OCI-LY1 (cell line): ENCODE data around the gene CASS4.
"Not testable (repeated sequence)": the region's sequence is repeated elsewhere in the genome, so short reads cannot be mapped to it uniquely, and the experiment has no call there.

Source experiments
- H2AFZ ChIP-seq: fragments of 200-600 bp; sonication (generic), shearing (Covaris generic); 2 replicates; pipeline ENCODE4 v1.6.0; 2014; ENCODE audit warnings: antibody characterized with exemption, mild to moderate bottlenecking, low read length
- H3F3A ChIP-seq: fragments of 200-600 bp; sonication (generic), shearing (Covaris generic); 2 replicates; pipeline ENCODE4 v1.6.0; 2014; ENCODE audit warnings: mild to moderate bottlenecking, antibody characterized with exemption, low read length, moderate library complexity; ENCODE audit not compliant: insufficient read depth
- H3K27ac ChIP-seq: fragments of 200-600 bp; sonication (generic); 2 replicates; pipeline ENCODE4 v1.5.1; 2014; ENCODE audit warnings: low read length, mixed run types, mild to moderate bottlenecking, low read depth; ENCODE audit not compliant: poor library complexity, severe bottlenecking
- H3K27me3 ChIP-seq: fragments of 200-600 bp; sonication (generic); 2 replicates; pipeline ENCODE4 v1.6.0; 2014; ENCODE audit warnings: antibody characterized with exemption, mild to moderate bottlenecking, low read length, moderate library complexity; ENCODE audit not compliant: insufficient read depth
- H3K36me3 ChIP-seq: fragments of 200-600 bp; sonication (generic); 2 replicates; pipeline ENCODE4 v1.6.1; 2014; ENCODE audit warnings: mild to moderate bottlenecking, antibody characterized with exemption, low read length, moderate library complexity, mixed read lengths; ENCODE audit not compliant: insufficient read depth
- H3K4me1 ChIP-seq: fragments of 200-600 bp; sonication (generic); 2 replicates; pipeline ENCODE4 v1.5.1; 2014; ENCODE audit warnings: mild to moderate bottlenecking, low read length, moderate library complexity; ENCODE audit not compliant: insufficient read depth, severe bottlenecking
- H3K4me2 ChIP-seq: fragments of 200-600 bp; sonication (generic), shearing (Covaris generic); 2 replicates; pipeline ENCODE4 v1.6.1; 2014; ENCODE audit warnings: low read length
- H3K4me3 ChIP-seq: fragments of 200-600 bp; sonication (generic); 2 replicates; pipeline ENCODE4 v1.5.1; 2014; ENCODE audit warnings: low read length, low read depth, mild to moderate bottlenecking, mixed read lengths; ENCODE audit not compliant: poor library complexity, severe bottlenecking
- H3K79me2 ChIP-seq: fragments of 200-600 bp; shearing (Covaris generic); 2 replicates; pipeline ENCODE4 v1.6.1; 2016; ENCODE audit warnings: mixed run types, low read length, mixed read lengths; ENCODE audit not compliant: insufficient read depth
- H3K9ac ChIP-seq: fragments of 200-600 bp; sonication (generic), shearing (Covaris generic); 2 replicates; pipeline ENCODE4 v1.6.1; 2014; ENCODE audit warnings: mild to moderate bottlenecking, low read length, mixed read lengths
- H3K9me2 ChIP-seq: fragments of 200-600 bp; sonication (generic), shearing (Covaris generic); 2 replicates; pipeline ENCODE4 v1.6.1; 2014; ENCODE audit warnings: low read depth, mild to moderate bottlenecking, low read length, mixed read lengths
- H3K9me3 ChIP-seq: fragments of 200-600 bp; shearing (Covaris generic); 2 replicates; pipeline ENCODE4 v1.6.1; 2014; ENCODE audit warnings: low read length, mixed read lengths
- H4K20me1 ChIP-seq: fragments of 200-600 bp; sonication (generic), shearing (Covaris generic); 2 replicates; pipeline ENCODE4 v1.6.0; 2016; ENCODE audit warnings: mild to moderate bottlenecking, low read length; ENCODE audit not compliant: insufficient read depth
- CTCF ChIP-seq: fragments of 200-600 bp; sonication (generic), shearing (Covaris generic); IDR thresholded peaks from 2 replicates; pipeline ENCODE4 v1.5.1; 2017; ENCODE audit warnings: mild to moderate bottlenecking, antibody characterized with exemption, low read length, moderate library complexity, mixed read lengths
- EZH2 ChIP-seq: fragments of 200-600 bp; sonication (generic), shearing (Covaris generic); IDR thresholded peaks from 2 replicates; pipeline ENCODE4 v1.8.0; 2017; ENCODE audit warnings: borderline replicate concordance, mixed run types, mild to moderate bottlenecking, antibody characterized with exemption, low read length, moderate library complexity, mixed read lengths

CASS4 gene

DNA sequence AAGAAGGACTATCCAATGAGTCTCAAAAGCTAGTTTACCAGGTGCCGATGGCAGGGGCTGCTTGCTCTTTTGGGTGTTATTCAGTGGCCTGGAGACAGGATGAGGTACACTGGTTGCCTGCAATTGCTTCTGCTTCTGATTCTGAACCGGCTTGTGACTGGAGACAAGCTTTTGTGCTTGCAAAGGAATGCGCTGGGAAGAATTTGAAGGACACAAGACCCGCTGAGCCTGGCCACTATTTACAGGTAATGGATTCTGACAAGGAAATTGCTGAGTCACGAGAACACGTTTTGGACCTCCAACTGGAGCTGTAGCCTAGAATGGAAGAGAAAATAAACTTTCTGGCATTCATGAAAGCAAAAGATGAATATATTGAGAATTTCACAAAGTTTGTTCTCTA, 25.8 kb upstream of the CASS4 start:
- H3K9ac ChIP-seq, result no peak overlapping the region
- H3K36me3 ChIP-seq, result peaks cover 94% of the 10 kb centered on the region
- no peak overlapping the region for H3K27ac ChIP-seq
- H4K20me1 ChIP-seq, result no peaks in the 10 kb centered on the region
- no peaks in the 10 kb centered on the region for H3K9me2 ChIP-seq
- no peaks in the 10 kb centered on the region for H3K9me3 ChIP-seq
- no peak overlapping the region for H3K4me2 ChIP-seq
- H3F3A ChIP-seq, result no peaks in the 10 kb centered on the region
- H3K79me2 ChIP-seq, result peaks cover 25% of the 10 kb centered on the region
- no peak overlapping the region for H2AFZ ChIP-seq
- H3K4me3 ChIP-seq, result no peak overlapping the region
- no peak for TF ChIP-seq EZH2
- no peak for TF ChIP-seq CTCF
- no peaks in the 10 kb centered on the region for H3K27me3 ChIP-seq
- H3K4me1 ChIP-seq, result peaks cover 14% of the 10 kb centered on the region

DNA sequence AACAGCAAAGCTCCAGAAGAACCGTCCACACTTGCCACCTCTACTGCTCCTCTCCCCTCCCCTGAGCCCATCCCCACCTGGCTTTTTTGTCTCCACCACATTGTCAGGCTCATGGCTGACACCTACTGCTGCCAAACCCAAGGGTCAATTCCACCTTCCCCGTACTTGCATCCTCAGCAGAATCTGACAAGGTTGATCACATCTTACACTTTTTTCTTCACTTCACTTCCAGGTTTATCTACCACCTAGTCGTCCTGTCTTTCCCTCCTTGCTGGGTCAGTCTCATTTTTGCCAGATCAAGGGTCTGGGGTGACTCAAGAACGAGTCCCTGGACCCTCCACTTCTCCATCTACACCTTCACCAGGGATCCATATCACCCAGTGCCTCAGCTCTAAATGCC, 23.2 kb upstream of the CASS4 start:
- no peaks in the 10 kb centered on the region for H3K27me3 ChIP-seq
- TF ChIP-seq EZH2 (no peak), CTCF (no peak)
- H2AFZ ChIP-seq, result no peak overlapping the region
- no peaks in the 10 kb centered on the region for H3K9me2 ChIP-seq
- no peak overlapping the region for H3K27ac ChIP-seq
- H3K4me1 ChIP-seq, result peaks cover 21% of the 10 kb centered on the region
- H3K9me3 ChIP-seq, result no peaks in the 10 kb centered on the region
- no peak overlapping the region for H3K9ac ChIP-seq
- peaks cover 69% of the 10 kb centered on the region for H3K36me3 ChIP-seq
- no peak overlapping the region for H3K4me2 ChIP-seq
- H3K4me3 ChIP-seq, result no peak overlapping the region
- H3K79me2 ChIP-seq, result peaks cover 43% of the 10 kb centered on the region
- H3F3A ChIP-seq, result no peaks in the 10 kb centered on the region
- H4K20me1 ChIP-seq, result no peaks in the 10 kb centered on the region

DNA sequence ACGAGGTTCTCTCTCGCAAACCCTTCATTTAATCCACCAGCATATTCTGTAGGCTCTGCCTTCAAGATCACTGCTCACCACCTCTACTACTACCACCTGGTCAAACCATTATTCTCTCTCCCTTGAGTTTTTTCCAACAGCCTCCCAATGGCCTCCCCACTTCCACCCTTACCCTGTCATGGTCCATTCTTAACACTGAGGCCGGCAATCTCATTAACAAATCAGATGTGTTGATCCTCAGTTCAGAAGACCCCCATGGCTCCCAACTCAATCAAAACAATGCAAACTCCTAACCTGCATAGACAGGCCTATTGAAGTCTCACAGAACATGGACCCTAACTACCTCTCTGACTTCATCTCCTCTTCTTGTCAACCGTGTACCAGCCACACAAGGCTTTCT, 22.3 kb upstream of the CASS4 start:
- no peaks in the 10 kb centered on the region for H3K9me3 ChIP-seq
- peaks cover 29% of the 10 kb centered on the region for H3K4me1 ChIP-seq
- no peaks in the 10 kb centered on the region for H4K20me1 ChIP-seq
- H3K79me2 ChIP-seq, result peaks cover 51% of the 10 kb centered on the region
- no peak overlapping the region for H3K9ac ChIP-seq
- no peak overlapping the region; the same call in 1 of the 2 replicates for H3K4me2 ChIP-seq
- H3K4me3 ChIP-seq, result no peak overlapping the region
- no peak for TF ChIP-seq CTCF
- no peak for TF ChIP-seq EZH2
- H3F3A ChIP-seq, result no peaks in the 10 kb centered on the region
- H3K9me2 ChIP-seq, result no peaks in the 10 kb centered on the region
- peaks cover 64% of the 10 kb centered on the region for H3K36me3 ChIP-seq
- H2AFZ ChIP-seq, result no peak overlapping the region
- H3K27ac ChIP-seq, result no peak overlapping the region
- no peaks in the 10 kb centered on the region for H3K27me3 ChIP-seq

DNA sequence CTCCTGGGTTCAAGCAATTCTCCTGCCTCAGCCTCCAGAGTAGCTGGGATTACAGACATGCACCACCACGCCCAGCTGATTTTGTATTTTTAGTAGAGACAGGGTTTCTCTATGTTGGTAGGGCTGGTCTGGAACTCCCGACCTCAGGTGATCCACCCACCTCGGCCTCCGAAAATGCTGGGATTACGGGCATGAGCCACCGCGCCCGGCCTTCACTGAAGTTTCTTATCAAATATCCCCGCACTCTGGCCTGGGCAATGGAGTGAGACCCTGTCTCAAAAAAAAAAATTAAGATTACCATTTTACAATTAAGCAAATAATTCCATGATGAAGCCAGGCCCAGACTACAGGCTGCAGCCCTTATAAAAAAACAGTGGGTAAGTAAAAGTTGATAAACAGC, 21.7 kb upstream of the CASS4 start:
- peak overlapping the region; percentile 94 for H3K4me2 ChIP-seq
- H3K27ac ChIP-seq, H4K20me1 ChIP-seq, H3F3A ChIP-seq, H3K9me2 ChIP-seq, H2AFZ ChIP-seq, H3K9me3 ChIP-seq, H3K27me3 ChIP-seq: not testable (repeated sequence)
- peak overlapping the region; percentile 95; the same call in 1 of the 2 replicates for H3K9ac ChIP-seq
- H3K4me1 ChIP-seq, result peaks cover 29% of the 10 kb centered on the region
- H3K79me2 ChIP-seq, result peaks cover 53% of the 10 kb centered on the region
- H3K4me3 ChIP-seq, result peak overlapping the region; percentile 94
- peaks cover 65% of the 10 kb centered on the region for H3K36me3 ChIP-seq
